8988T (cell line): Measurements from ENCODE around the gene CELA2B.
"Not testable (repeated sequence)": the region's sequence is repeated elsewhere in the genome, so short reads cannot be mapped to it uniquely, and the experiment has no call there.

Source experiments
- DNase-seq: peaks from one replicate; pipeline ENCODE4 v3.0.0; 2011

The CELA2B gene

GRCh38 chr1:15445390-15446122, 30.3 kb upstream of the CELA2B start:
- no peak for DNase-seq

GRCh38 chr1:15446212-15446611, 29.7 kb upstream of the CELA2B start:
- no peak for DNase-seq

DNA sequence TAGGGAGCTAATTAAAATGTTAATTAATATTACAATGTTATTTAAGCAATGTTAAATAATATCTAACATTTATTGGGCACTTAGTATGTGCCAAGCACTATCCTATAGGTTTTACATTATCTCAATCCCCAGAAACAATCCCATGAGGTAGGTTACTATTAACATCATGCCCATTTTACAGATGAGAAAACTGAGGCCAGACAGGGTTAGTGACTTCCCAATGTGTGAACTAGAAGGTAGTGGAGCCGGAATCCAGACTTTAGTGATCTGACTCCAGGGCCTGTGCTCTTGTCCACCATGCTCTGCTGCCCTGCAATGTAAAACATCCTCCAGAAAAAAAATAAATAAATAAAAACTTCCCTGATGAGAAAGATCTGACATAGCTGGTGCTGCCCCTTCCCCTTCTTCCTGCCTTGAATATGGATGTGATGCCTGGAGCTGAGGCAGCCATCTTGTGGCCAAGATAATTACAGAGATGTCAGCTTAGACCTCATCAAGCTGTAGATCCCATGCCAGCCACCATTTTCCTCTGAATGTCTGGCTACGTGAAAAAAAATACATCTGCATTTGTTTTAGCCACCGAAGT, 26.9 kb upstream of the CELA2B start:
- no peak for DNase-seq

DNA sequence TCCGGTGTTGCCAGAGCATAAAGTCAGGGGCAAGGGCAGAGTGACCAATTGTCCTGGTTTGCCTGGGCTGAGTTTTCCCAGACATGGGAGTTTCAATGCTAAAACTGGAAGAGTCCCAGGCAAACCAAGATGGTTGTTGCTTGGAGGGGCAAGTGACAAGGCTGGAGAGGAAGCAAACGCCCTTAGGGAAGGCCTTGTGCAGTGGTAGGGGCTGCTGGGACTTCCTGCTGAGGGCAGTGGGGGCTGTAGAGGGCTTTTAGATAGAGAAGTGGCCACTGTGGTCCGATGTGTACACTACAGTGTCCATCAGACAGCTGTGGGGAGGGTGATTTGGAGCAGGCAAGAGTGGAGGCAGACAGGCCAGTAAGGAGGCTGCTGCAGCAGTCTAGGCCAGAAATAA, 26.3 kb upstream of the CELA2B start:
- no peak for DNase-seq

DNA sequence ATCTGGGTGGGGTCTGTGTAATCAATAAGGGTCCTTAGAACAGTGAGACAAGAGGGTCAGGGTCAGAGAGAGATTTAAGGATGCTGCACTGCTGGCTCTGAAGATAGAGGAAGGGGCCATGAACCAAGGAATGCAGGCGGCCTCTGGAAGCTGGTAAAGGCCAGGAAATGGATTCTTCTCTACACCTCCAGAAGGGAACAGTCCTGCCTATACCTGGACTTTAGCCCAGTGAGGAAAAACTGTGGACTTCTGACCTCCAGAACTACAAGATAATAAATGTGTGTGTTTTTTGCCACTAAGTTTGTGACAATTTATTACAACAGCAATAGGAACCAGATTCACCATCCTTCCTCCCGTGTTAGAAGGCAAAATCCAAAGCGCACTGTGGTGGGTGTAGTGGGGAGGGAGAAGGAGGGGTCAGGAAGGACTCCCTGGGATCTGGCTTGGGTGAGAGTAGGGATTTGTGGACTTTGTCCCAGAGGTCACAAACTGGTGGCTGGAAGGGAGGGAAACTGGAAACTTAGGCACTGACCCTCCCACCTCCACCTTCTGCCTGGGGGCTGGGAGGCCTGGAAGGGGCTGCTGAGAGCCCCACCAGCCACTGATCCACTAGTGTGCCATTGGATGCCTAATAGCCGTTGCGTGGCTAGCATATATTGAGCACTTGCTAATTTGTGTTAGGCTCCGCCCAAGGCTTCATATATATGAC, 24.7 kb upstream of the CELA2B start:
- no peak for DNase-seq

GRCh38 chr1:15452216-15452615, 23.7 kb upstream of the CELA2B start:
- DNase-seq, result no peak

DNA sequence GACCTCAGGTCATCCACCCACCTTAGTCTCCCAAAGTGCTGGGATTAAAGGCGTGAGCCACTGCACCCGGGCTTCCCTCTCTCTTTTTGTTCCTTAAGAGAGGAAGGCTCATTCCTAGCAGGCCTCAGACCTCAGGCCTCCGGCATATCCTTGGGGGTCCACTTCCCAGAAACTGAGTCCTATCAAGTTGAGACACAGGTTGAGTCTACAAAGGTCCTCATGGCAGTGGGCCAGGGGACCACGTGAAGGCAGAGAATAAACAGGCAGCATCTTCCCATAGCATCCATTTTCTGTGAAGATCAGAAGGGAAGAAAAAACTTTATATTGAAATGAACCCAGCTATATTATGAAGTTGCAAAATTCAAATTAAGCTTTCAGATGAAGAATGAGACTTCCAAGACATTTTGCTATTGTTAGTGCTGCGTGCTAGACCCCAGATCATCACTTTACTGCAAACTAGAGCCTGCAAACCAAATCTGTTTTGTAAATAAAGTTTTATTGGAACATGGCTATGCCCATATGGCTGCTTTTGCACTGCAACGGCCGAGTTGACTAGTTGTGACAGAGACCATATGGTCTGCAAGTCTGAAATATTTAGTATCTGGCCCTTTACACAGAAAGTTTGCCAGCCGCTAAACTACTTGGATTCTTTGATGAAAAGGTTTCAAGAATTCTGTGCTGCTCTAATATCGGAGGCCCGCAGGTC, 22.9 kb upstream of the CELA2B start:
- no peak for DNase-seq

DNA sequence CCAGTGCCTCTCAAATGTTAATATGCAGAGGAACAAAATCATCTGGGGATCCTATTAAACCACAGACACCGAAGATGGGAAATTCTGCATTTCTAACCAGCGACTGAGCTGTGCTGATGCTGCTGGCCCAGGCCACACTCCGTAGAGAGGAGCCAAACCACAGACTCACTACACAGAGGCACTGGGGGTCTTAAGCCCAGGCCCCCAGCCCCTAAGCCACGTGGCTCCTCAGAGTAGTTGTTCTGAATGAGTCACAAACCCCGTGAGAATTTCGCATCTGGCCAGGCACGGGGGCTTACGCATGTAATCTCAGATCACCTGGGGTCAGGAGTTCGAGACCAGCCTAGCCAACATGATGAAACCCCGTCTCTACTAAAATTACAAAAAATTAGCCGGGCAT, 22.2 kb upstream of the CELA2B start:
- DNase-seq, result no peak

- DNase-seq, result no peak
Measured at GRCh38 chr1:15454256-15454655, 21.6 kb upstream of the CELA2B start.

DNA sequence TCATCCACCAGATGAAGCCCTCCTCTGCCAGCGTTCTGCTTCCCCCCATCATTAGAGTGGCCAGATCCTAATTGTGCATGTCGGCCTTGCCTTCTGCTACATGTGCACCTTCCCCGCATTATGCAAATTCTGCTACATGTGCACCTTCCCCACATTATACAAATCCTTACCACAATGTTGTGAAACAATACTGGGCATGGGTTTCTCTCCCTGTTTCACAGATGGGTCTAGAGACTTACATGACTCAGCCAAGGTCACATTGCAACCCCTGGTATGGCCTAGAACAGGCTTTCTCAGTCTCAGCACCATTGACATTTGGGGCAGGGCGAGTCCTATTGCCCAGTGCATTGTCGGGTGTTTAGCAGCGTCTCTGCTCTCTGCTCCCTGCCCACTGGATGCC, 20.4 kb upstream of the CELA2B start:
- DNase-seq, result no peak

- DNase-seq, result no peak
Measured at GRCh38 chr1:15456313-15456954, 19.5 kb upstream of the CELA2B start, which contains the start of gene CELA2A. TSS of gene CELA2A (plus strand) at chr1:15456732. CDS start at chr1:15456754, 22 bp downstream.

DNA sequence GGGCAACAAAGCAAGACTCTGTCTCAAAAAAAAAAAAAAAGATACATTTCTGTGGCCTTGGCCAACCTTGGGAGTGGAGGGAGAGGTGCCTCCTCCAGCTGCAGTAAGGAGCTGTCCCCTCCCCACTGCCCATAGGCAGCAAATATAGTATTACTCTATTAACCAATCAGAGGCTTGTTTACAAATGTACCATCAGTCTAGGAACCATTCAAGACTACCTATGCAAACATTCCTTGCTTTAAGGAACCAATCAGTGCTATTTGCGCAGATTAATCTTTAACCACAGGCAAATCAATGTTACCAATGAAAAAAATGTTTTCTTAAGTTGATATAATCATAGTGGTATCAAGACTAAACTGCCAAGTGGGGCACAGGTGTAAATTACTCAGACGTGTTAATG, 18.3 kb upstream of the CELA2B start:
- DNase-seq, result no peak

GRCh38 chr1:15458388-15458787, 17.5 kb upstream of the CELA2B start:
- not testable (repeated sequence) for DNase-seq

DNA sequence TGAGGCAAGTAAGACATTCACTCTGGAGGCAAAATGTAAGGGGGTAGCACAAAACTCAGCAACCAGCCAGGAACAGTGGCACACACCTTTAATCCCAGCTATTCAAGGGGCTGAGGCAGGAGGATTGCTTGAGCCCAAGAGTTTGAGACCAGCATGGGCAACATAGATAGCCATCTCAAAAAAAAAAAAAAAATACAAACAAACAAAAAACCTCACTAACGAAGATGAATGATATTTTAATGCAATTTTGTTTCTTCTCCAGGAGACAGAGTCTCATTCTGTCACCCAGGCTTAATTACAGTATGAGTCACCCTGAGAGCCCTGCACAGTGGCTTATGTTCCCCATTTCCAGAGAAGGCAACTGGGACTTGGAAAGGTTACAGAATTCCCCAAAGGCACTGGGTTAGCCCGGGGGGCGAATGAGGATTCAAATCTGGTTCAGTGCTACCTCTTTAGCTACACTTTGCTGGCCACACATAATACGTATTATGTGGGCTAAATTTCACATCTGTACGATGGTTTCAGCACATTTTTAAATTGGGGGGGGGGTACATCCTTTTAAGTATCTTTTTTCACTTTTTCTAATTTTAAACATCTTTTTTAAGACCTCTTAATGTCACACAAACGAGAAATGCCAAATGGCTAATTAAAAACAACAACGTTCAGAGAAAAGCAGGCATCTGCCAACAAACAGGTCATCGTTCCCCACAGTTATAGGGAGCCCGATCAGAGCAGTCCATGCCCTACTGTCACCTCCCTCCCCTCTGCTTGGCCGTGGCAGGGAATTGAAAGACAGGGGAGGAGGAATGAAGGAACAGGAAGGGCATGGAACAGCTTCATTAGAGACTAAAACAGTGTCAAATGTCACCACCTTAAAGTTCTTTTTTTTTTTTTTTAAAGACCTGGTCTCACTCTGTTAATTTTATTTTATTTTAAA, 15.9 kb upstream of the CELA2B start:
- DNase-seq, result no peak

DNA sequence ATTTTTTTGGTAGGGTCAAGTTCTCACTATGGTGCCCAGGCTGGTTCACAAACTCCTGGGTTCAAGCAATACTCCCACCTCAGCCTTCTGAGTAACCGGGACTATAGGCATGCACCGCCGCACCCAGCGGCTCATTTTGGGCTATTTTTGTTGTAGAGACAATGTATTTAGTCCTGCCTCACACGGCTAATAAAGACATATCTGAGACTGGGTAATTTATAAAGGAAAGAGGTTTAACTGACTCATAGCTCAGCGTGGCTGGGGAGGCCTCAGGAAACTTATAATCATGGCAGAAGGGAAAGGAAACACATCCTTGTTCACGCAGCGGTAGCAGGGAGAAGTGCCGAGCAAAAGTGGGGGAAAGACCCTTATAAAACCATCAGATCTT, 15.2 kb upstream of the CELA2B start:
- DNase-seq, result no peak

DNA sequence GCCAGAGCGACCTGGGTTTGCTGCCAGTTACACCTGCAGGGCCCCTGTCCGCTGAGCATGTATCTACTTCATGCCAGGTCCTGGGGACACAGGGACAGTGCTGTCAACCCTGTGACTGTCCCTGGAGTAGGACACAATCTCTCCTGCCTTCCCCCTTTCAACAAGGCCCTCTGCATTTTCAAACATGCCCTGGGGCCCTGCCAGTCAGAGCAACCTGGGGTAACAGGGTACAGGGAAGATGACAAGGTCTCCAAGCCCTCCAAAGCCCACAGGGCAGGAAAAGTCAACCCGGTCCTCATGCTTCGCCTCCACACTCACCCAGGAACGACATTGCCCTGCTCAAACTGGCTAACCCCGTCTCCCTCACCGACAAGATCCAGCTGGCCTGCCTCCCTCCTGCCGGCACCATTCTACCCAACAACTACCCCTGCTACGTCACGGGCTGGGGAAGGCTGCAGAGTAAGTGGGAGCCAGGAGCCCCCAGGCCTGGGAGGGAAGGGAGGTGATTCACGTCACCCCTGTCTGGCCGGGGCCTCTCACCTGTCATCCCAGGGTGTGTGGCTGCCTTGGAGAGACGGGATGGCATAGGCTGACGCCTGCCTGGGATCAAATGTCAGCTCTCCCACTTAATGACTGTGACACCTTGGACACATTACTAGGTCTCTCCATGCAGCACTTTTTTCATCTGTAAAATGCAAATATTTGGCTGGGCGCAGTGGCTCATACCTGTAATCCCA, 12.7 kb upstream of the CELA2B start:
- not testable (repeated sequence) for DNase-seq

DNA sequence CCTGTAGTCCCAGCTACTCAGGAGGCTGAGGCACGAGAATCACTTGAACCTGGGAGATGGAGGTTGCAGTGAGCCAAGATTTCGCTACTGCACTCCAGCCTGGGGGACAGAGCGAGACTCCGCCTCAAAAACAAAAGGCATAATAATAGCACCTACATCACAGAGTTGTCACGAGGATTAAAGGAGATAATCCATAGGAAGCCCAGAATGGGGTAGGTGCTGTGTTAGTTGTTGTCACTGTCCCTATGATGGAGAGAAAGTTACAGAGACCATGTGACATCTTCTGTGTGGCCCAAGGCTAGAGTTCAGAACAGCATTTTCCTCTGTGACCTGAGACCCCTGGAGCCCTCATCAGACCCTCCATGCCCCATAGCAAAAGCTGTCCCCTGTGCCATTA, 12.0 kb upstream of the CELA2B start:
- not testable (repeated sequence) for DNase-seq

GRCh38 chr1:15465674-15466073, 10.2 kb upstream of the CELA2B start:
- no peak for DNase-seq

DNA sequence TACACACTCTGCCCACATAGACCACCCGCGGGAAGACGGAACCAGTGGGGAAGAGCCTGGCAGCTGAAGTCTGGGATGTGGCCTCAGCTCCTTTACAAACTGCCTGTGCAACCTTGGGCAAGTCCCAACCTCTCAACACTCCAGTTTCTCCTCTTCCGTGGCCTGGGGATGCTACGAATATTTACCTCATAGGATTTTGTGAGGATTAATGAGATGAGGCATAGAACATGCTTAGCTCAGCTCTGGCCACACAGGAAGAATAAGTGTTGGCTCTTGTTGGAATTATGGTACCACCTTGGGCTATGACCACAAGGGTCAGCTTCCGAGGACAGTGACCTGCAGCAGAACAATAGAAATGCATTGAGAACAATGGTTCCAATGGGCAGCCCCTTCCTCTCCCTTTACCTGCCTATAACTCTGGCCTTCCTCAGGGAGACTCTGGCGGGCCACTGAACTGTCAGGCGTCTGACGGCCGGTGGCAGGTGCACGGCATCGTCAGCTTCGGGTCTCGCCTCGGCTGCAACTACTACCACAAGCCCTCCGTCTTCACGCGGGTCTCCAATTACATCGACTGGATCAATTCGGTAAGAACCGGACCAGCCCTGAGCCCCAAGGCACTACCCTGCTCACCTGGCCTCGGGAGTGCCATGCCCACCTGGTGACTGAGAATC, 8.8 kb upstream of the CELA2B start:
- DNase-seq, result not testable (repeated sequence)

- no peak for DNase-seq
Measured at GRCh38 chr1:15468145-15468544, 7.8 kb upstream of the CELA2B start.

GRCh38 chr1:15469361-15469760, 6.5 kb upstream of the CELA2B start:
- no peak for DNase-seq
